ENCODE results near the gene TMEM18. TPM values are rescaled to one million over a fixed set of nuclear protein-coding genes. Genes with fewer than 3 reads are reported as not detected.

The TMEM18 gene
- total and polyA plus RNA-seq, 2 of the 13 experiments (the other 11 are each of a cell fraction or from before 2014, with no cell fraction given): 45.9 to 49.4 TPM

DNA sequence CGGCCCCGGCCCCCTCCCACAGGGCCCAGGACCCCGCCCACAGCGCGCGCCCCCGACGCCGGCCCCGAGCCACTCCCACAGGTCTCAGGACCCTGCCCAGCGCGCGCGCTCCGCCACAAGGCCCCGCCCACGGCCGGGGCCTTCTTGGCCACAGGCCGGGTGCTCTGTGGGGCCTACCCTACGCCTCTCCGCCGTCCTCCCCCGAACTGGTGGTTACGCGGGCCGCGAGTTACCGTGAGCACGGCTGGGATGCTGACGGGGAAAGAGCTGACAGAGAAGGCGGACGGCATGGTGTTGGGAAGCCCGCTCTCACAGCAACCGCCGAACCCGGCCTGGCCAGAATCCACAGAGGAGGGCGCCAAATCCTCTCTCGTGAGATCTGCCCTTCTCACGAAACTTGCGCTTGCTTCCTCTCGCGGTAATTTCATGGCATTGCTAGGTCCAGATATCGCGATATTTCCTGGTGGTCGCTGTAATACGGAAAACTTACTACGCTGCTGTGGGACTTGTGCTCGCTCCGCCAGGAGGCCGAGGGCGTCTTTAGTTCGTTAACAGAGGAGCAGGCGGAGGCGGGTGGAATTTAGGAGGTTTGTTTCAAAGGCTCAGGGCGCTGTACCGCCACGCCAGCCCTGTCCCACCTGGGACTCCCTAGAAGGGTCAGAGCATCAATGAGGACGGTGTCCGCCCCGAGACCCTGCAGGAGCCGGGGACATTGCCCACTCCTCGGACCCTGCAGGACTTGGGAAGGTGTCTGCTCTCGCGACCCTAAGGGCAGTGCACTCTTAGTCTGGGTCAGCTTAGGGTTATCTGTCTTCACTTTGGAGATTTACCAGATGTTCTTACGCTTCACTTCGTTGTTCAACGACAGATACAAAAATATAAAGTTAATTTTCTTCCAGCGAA, at the start of gene TMEM18 (continued):
- TF ChIP-seq, protein P1, sequence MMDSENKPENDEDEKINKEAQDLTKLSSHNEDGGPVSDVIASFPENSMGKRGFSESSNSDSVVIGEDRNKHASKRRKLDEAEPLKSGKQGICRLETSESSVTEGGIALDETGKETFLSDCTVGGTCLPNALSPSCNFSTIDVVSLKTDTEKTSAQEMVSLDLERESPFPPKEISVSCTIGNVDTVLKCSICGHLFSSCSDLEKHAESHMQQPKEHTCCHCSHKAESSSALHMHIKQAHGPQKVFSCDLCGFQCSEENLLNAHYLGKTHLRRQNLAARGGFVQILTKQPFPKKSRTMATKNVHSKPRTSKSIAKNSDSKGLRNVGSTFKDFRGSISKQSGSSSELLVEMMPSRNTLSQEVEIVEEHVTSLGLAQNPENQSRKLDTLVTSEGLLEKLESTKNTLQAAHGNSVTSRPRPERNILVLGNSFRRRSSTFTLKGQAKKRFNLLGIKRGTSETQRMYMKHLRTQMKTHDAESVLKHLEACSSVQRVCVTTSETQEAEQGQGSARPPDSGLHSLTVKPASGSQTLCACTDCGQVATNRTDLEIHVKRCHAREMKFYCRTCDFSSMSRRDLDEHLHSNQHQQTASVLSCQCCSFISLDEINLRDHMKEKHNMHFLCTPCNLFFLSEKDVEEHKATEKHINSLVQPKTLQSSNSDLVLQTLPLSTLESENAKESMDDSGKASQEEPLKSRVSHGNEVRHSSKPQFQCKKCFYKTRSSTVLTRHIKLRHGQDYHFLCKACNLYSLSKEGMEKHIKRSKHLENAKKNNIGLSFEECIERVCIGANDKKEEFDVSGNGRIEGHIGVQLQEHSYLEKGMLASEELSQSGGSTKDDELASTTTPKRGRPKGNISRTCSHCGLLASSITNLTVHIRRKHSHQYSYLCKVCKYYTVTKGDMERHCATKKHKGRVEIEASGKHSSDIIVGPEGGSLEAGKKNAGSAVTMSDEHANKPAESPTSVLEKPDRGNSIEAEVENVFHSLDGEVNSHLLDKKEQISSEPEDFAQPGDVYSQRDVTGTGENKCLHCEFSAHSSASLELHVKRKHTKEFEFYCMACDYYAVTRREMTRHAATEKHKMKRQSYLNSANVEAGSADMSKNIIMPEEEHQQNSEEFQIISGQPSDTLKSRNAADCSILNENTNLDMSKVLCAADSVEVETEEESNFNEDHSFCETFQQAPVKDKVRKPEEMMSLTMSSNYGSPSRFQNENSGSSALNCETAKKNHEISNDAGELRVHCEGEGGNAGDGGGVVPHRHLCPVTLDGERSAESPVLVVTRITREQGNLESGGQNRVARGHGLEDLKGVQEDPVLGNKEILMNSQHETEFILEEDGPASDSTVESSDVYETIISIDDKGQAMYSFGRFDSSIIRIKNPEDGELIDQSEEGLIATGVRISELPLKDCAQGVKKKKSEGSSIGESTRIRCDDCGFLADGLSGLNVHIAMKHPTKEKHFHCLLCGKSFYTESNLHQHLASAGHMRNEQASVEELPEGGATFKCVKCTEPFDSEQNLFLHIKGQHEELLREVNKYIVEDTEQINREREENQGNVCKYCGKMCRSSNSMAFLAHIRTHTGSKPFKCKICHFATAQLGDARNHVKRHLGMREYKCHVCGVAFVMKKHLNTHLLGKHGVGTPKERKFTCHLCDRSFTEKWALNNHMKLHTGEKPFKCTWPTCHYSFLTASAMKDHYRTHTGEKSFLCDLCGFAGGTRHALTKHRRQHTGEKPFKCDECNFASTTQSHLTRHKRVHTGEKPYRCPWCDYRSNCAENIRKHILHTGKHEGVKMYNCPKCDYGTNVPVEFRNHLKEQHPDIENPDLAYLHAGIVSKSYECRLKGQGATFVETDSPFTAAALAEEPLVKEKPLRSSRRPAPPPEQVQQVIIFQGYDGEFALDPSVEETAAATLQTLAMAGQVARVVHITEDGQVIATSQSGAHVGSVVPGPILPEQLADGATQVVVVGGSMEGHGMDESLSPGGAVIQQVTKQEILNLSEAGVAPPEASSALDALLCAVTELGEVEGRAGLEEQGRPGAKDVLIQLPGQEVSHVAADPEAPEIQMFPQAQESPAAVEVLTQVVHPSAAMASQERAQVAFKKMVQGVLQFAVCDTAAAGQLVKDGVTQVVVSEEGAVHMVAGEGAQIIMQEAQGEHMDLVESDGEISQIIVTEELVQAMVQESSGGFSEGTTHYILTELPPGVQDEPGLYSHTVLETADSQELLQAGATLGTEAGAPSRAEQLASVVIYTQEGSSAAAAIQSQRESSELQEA (CRISPR knock-in tag; IDR thresholded peaks at IDR 0.05; ENCODE audit: not compliant biosample characterization): peak; percentile 78
- TF ChIP-seq TBX3 (IDR thresholded peaks at IDR 0.05; ENCODE audit: borderline replicate concordance): 0 out of 2 replicates have a peak, but pooled peaks have one; percentile 8
- TF ChIP-seq, protein P2, sequence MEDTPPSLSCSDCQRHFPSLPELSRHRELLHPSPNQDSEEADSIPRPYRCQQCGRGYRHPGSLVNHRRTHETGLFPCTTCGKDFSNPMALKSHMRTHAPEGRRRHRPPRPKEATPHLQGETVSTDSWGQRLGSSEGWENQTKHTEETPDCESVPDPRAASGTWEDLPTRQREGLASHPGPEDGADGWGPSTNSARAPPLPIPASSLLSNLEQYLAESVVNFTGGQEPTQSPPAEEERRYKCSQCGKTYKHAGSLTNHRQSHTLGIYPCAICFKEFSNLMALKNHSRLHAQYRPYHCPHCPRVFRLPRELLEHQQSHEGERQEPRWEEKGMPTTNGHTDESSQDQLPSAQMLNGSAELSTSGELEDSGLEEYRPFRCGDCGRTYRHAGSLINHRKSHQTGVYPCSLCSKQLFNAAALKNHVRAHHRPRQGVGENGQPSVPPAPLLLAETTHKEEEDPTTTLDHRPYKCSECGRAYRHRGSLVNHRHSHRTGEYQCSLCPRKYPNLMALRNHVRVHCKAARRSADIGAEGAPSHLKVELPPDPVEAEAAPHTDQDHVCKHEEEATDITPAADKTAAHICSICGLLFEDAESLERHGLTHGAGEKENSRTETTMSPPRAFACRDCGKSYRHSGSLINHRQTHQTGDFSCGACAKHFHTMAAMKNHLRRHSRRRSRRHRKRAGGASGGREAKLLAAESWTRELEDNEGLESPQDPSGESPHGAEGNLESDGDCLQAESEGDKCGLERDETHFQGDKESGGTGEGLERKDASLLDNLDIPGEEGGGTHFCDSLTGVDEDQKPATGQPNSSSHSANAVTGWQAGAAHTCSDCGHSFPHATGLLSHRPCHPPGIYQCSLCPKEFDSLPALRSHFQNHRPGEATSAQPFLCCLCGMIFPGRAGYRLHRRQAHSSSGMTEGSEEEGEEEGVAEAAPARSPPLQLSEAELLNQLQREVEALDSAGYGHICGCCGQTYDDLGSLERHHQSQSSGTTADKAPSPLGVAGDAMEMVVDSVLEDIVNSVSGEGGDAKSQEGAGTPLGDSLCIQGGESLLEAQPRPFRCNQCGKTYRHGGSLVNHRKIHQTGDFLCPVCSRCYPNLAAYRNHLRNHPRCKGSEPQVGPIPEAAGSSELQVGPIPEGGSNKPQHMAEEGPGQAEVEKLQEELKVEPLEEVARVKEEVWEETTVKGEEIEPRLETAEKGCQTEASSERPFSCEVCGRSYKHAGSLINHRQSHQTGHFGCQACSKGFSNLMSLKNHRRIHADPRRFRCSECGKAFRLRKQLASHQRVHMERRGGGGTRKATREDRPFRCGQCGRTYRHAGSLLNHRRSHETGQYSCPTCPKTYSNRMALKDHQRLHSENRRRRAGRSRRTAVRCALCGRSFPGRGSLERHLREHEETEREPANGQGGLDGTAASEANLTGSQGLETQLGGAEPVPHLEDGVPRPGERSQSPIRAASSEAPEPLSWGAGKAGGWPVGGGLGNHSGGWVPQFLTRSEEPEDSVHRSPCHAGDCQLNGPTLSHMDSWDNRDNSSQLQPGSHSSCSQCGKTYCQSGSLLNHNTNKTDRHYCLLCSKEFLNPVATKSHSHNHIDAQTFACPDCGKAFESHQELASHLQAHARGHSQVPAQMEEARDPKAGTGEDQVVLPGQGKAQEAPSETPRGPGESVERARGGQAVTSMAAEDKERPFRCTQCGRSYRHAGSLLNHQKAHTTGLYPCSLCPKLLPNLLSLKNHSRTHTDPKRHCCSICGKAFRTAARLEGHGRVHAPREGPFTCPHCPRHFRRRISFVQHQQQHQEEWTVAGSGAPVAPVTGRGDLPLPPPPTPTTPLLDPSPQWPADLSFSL (CRISPR knock-in tag; IDR thresholded peaks at IDR 0.05): no peak
- peak; percentile 25; the same call in 1 of the 2 replicates for TF ChIP-seq ATF3 (CRISPR knock-in tag; IDR thresholded peaks at IDR 0.05)
- no peak for TF ChIP-seq PRPF4 (IDR thresholded peaks at IDR 0.05; ENCODE audit: low read depth, low read length, poor library complexity, severe bottlenecking)
- TF ChIP-seq HOMEZ (CRISPR knock-in tag; IDR thresholded peaks at IDR 0.05; ENCODE audit: low read depth): peak; percentile 67; the same call in 1 of the 2 replicates
- TF ChIP-seq RXRA (CRISPR knock-in tag; IDR thresholded peaks at IDR 0.05): peak; percentile 75; the same call in 1 of the 2 replicates
- TF ChIP-seq CENPT (CRISPR knock-in tag; IDR thresholded peaks at IDR 0.05; ENCODE audit: low read depth): peak; percentile 85
- peak; percentile 34; the same call in 1 of the 2 replicates for TF ChIP-seq ARHGAP35 (CRISPR knock-in tag; IDR thresholded peaks at IDR 0.05; ENCODE audit: borderline replicate concordance)
- TF ChIP-seq YEATS4 (CRISPR knock-in tag; IDR thresholded peaks at IDR 0.05; ENCODE audit: borderline replicate concordance): peak; percentile 98

Data from HepG2 (cell line).